Measurements from ENCODE around the gene WFDC1. TPM values are rescaled to one million over a fixed set of nuclear protein-coding genes. Genes with fewer than 3 reads are reported as not detected.

Gene WFDC1
- total RNA-seq, 3 donors from 2014 or later: 0.16 to 3.3 (median 1.3) TPM

DNA sequence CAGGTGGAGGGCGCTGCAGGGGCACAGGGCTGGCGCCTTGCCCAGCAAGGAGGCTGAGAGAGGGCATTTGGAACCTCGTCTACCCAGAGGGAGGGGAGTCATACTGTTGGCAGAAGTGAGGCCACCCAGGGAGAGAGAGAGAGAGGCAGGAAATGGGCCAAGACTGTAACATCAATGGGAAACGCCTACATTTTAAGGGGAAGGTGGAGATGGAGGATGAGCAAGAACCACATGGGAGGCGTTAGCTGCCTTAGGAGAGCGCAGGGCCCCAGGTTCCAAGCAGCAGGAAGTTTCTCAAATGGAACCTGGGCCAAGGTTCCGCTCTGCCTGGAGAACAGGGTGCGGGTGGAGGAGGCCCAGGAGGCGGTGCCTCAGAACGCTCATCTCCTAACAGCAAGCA is 2.7 kb upstream of the WFDC1 start:
- H3K36me3 ChIP-seq: no peaks in the 10 kb centered on the region
- TF ChIP-seq POLR2A (IDR thresholded peaks at IDR 0.05) (no peak), POLR2AphosphoS5 (IDR thresholded peaks at IDR 0.05) (no peak)
- TF ChIP-seq, protein P1, sequence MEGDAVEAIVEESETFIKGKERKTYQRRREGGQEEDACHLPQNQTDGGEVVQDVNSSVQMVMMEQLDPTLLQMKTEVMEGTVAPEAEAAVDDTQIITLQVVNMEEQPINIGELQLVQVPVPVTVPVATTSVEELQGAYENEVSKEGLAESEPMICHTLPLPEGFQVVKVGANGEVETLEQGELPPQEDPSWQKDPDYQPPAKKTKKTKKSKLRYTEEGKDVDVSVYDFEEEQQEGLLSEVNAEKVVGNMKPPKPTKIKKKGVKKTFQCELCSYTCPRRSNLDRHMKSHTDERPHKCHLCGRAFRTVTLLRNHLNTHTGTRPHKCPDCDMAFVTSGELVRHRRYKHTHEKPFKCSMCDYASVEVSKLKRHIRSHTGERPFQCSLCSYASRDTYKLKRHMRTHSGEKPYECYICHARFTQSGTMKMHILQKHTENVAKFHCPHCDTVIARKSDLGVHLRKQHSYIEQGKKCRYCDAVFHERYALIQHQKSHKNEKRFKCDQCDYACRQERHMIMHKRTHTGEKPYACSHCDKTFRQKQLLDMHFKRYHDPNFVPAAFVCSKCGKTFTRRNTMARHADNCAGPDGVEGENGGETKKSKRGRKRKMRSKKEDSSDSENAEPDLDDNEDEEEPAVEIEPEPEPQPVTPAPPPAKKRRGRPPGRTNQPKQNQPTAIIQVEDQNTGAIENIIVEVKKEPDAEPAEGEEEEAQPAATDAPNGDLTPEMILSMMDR (IDR thresholded peaks at IDR 0.05): no peak
- peaks cover 0 to 24% of the 10 kb centered on the region in 2 donors for H3K27me3 ChIP-seq
- intact Hi-C loops (cut with DNase I; ENCODE audit: low total_unique reads): no loop called here
- H3K4me3 ChIP-seq: no peak overlapping the region
- H3K27ac ChIP-seq: no peak overlapping the region
- DNase-seq (ENCODE audit: low spot score in 2 of 2): no peak
- H3K9me3 ChIP-seq: no peaks in the 10 kb centered on the region
- no peaks in the 10 kb centered on the region for H3K4me1 ChIP-seq

- Histone ChIP-seq H3K27ac (no peak overlapping the region), H3K4me3 (no peak overlapping the region), H3K27me3 (peaks cover 0 to 25% of the 10 kb centered on the region in 2 donors), H3K4me1 (no peaks in the 10 kb centered on the region), H3K36me3 (no peaks in the 10 kb centered on the region), H3K9me3 (no peaks in the 10 kb centered on the region)
- intact Hi-C loops (cut with DNase I; ENCODE audit: low total_unique reads): no loop called here
- TF ChIP-seq, protein P1 (IDR thresholded peaks at IDR 0.05): no peak
- TF ChIP-seq POLR2A (IDR thresholded peaks at IDR 0.05): no peak
- TF ChIP-seq POLR2AphosphoS5 (IDR thresholded peaks at IDR 0.05): no peak
- no peak for DNase-seq (ENCODE audit: low spot score in 2 of 2)
Measured at GRCh38 chr16:84293406-84293805, 1.3 kb upstream of the WFDC1 start.

DNA sequence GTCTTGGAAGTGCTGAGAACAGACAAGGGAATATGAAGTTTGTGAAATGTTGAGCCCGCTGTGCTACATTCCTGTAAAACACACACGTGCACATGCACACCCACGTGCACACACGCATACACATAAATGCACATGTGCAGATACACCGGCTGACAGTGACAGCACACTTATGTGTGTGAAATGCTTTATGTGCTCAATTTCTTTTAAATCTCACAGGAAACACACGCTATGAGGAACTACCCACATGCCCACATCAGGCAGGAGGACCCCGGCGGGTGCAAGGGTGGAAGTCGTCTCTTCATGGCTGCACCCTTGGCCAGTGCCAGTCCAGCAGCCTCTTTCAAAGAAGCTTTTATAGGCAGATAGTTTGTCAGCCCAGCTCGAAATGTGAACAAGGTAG is 561 bp upstream of the WFDC1 start:
- intact Hi-C loops (cut with DNase I; ENCODE audit: low total_unique reads): no loop called here
- DNase-seq (ENCODE audit: low spot score in 2 of 2): no peak
- Histone ChIP-seq H3K27ac (no peak overlapping the region), H3K9me3 (no peaks in the 10 kb centered on the region), H3K4me3 (peak overlapping the region in 1 of 3 donors; percentile 3), H3K27me3 (peaks cover 0 to 25% of the 10 kb centered on the region in 2 donors), H3K36me3 (no peaks in the 10 kb centered on the region), H3K4me1 (no peaks in the 10 kb centered on the region)
- TF ChIP-seq, protein P1 (IDR thresholded peaks at IDR 0.05): no peak
- TF ChIP-seq POLR2AphosphoS5 (IDR thresholded peaks at IDR 0.05): no peak
- TF ChIP-seq POLR2A (IDR thresholded peaks at IDR 0.05): no peak

- intact Hi-C loops (cut with DNase I; ENCODE audit: low total_unique reads): loop anchor here (5.0 kb wide), 1 partner anchor 248 kb away; no protein-coding TSS in a partner anchor
- Histone ChIP-seq H3K27ac (no peak overlapping the region), H3K4me3 (peak overlapping the region in 2 of 3 donors; percentile 3 to 57), H3K27me3 (peaks cover 0 to 25% of the 10 kb centered on the region in 2 donors), H3K9me3 (no peaks in the 10 kb centered on the region), H3K36me3 (no peaks in the 10 kb centered on the region), H3K4me1 (no peaks in the 10 kb centered on the region)
- DNase-seq (ENCODE audit: low spot score in 2 of 2): no peak
- TF ChIP-seq, protein P1 (IDR thresholded peaks at IDR 0.05): no peak
- TF ChIP-seq POLR2AphosphoS5 (IDR thresholded peaks at IDR 0.05) (no peak), POLR2A (IDR thresholded peaks at IDR 0.05) (no peak)
Measured at GRCh38 chr16:84295203-84295860, 654 bp downstream of the WFDC1 start.

GRCh38 chr16:84298376-84298899 is 3.8 kb downstream of the WFDC1 start:
- no peak overlapping the region for H3K4me3 ChIP-seq
- no peak overlapping the region for H3K27ac ChIP-seq
- H3K27me3 ChIP-seq: peaks cover 0 to 25% of the 10 kb centered on the region in 2 donors
- no peaks in the 10 kb centered on the region for H3K36me3 ChIP-seq
- H3K4me1 ChIP-seq: no peaks in the 10 kb centered on the region
- intact Hi-C loops (cut with DNase I; ENCODE audit: low total_unique reads): loop anchor here (5.0 kb wide), 1 partner anchor 251 kb away; no protein-coding TSS in a partner anchor
- no peaks in the 10 kb centered on the region for H3K9me3 ChIP-seq
- DNase-seq (ENCODE audit: low spot score in 2 of 2): no peak
- TF ChIP-seq, protein P1 (IDR thresholded peaks at IDR 0.05): no peak
- TF ChIP-seq POLR2AphosphoS5 (IDR thresholded peaks at IDR 0.05) (no peak), POLR2A (IDR thresholded peaks at IDR 0.05) (no peak)
